ENCODE data around the gene RNF180. TPM values are rescaled to one million over a fixed set of nuclear protein-coding genes. Genes with fewer than 3 reads are reported as not detected.

Gene RNF180
- total and polyA plus RNA-seq, 10 of the 15 experiments (the other 5 are each of a cell fraction or from before 2014, with no cell fraction given): 0.16 to 1.2 (median 0.73) TPM

DNA sequence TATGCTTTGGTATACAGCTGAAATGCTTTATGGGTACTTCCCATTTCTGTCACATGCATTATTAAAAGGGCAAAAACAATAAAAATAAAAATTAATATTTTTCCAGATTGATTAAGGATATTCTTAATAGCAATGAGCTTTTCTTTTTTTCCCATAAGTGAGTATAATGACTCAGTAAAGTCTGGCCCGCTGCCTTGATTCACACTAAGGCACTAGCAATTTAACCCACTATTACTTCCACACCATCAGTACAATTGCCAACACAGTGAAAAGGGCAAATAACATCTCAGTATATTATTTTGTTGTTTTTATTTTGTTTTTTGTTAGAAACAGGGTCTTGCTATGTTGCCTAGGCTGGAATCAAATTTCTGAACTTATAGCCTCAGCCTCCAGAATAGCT lies 150.1 kb downstream of the RNF180 start:
- Histone ChIP-seq H3K4me2 (ENCODE audit: control insufficient read depth, insufficient read depth) (no peak overlapping the region), H3K27ac (ENCODE audit: control insufficient read depth, insufficient read depth) (no peak overlapping the region), H3K27me3 (replicated peaks in 1 of 2; ENCODE audit: control insufficient read depth in 2 of 2, insufficient read depth in 2 of 2, low read length in 1 of 2) (no peaks in the 10 kb centered on the region), H3K9me3 (replicated peaks; ENCODE audit: control insufficient read depth, insufficient read depth, low read length) (no peaks in the 10 kb centered on the region), H3K4me3 (no peak overlapping the region), H3K36me3 (ENCODE audit: control insufficient read depth in 2 of 2, insufficient read depth in 2 of 2, low read length in 1 of 2) (no peaks in the 10 kb centered on the region), H3K4me1 (ENCODE audit: control insufficient read depth, insufficient read depth, low read length) (no peaks in the 10 kb centered on the region), H4K20me1 (ENCODE audit: control insufficient read depth, insufficient read depth) (no peaks in the 10 kb centered on the region), H3K9ac (ENCODE audit: control insufficient read depth, insufficient read depth, low read length) (no peak overlapping the region), H3K79me2 (ENCODE audit: control insufficient read depth, insufficient read depth, low read length) (no peaks in the 10 kb centered on the region), H2AFZ (ENCODE audit: control insufficient read depth, low read depth, low read length) (no peak overlapping the region)
- BruUV-seq (replicated peaks): no TSS peak
- in situ Hi-C loops (cut with MboI): no loop called here
- ChIA-PET CTCF (interaction anchor here (0.6 to 1.3 kb wide), 2 partner anchors 8 to 161 kb away, joined by 3 to 4 read pairs; no protein-coding TSS in a partner anchor), POLR2A (interaction anchor here (0.7 kb wide), 2 partner anchors 10 to 40 kb away, joined by 3 to 4 read pairs; no protein-coding TSS in a partner anchor), SMC1A (ENCODE audit: uncharacterized antibody, unreplicated experiment) (interaction anchor here (0.6 to 1.6 kb wide), 4 partner anchors 12 to 108 kb away, joined by 3 to 5 read pairs (median 4); no protein-coding TSS in a partner anchor), RAD21 (ENCODE audit: unreplicated experiment) (interaction anchor here (1.0 to 1.7 kb wide), 3 partner anchors 11 to 296 kb away, joined by 3 to 4 read pairs (median 3); no protein-coding TSS in a partner anchor)
- FAIRE-seq (no peak), ATAC-seq (no peak), DNase-seq (ENCODE audit: low read depth, low spot score) (no peak)
- WGBS (ENCODE audit: insufficient coverage, insufficient replicate concordance, low lambda C conversion rate, missing lambda C conversion rate): 4% methylated on average over 1 of the region's 1 CpG
- intact Hi-C loops (cut with micrococcal nuclease; ENCODE audit: unreplicated experiment): no loop called here
- no peak for TF ChIP-seq HDGF (IDR thresholded peaks at IDR 0.05)
- no peak for TF ChIP-seq LARP7 (IDR thresholded peaks at IDR 0.05)
- TF ChIP-seq POLR2AphosphoS5 (IDR thresholded peaks at IDR 0.05; ENCODE audit: low read length): no peak
- TF ChIP-seq KLF5 (IDR thresholded peaks at IDR 0.05; ENCODE audit: partially characterized antibody): no peak
- TF ChIP-seq NR2C2 (IDR thresholded peaks at IDR 0.05; ENCODE audit: borderline replicate concordance, control insufficient read depth, insufficient read length, low read depth): no peak
- TF ChIP-seq GATAD2B (conservative IDR thresholded peaks at IDR 0.05; ENCODE audit: low read depth): no peak
- TF ChIP-seq, protein P1, sequence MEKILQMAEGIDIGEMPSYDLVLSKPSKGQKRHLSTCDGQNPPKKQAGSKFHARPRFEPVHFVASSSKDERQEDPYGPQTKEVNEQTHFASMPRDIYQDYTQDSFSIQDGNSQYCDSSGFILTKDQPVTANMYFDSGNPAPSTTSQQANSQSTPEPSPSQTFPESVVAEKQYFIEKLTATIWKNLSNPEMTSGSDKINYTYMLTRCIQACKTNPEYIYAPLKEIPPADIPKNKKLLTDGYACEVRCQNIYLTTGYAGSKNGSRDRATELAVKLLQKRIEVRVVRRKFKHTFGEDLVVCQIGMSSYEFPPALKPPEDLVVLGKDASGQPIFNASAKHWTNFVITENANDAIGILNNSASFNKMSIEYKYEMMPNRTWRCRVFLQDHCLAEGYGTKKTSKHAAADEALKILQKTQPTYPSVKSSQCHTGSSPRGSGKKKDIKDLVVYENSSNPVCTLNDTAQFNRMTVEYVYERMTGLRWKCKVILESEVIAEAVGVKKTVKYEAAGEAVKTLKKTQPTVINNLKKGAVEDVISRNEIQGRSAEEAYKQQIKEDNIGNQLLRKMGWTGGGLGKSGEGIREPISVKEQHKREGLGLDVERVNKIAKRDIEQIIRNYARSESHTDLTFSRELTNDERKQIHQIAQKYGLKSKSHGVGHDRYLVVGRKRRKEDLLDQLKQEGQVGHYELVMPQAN (conservative IDR thresholded peaks at IDR 0.05): no peak
- TF ChIP-seq, protein P2, sequence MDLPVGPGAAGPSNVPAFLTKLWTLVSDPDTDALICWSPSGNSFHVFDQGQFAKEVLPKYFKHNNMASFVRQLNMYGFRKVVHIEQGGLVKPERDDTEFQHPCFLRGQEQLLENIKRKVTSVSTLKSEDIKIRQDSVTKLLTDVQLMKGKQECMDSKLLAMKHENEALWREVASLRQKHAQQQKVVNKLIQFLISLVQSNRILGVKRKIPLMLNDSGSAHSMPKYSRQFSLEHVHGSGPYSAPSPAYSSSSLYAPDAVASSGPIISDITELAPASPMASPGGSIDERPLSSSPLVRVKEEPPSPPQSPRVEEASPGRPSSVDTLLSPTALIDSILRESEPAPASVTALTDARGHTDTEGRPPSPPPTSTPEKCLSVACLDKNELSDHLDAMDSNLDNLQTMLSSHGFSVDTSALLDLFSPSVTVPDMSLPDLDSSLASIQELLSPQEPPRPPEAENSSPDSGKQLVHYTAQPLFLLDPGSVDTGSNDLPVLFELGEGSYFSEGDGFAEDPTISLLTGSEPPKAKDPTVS (IDR thresholded peaks at IDR 0.05; ENCODE audit: low read depth, low read length): no peak
- TF ChIP-seq STAT1 (conservative IDR thresholded peaks at IDR 0.05): no peak
- TF ChIP-seq, protein P3, sequence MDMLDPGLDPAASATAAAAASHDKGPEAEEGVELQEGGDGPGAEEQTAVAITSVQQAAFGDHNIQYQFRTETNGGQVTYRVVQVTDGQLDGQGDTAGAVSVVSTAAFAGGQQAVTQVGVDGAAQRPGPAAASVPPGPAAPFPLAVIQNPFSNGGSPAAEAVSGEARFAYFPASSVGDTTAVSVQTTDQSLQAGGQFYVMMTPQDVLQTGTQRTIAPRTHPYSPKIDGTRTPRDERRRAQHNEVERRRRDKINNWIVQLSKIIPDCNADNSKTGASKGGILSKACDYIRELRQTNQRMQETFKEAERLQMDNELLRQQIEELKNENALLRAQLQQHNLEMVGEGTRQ (IDR thresholded peaks at IDR 0.05; ENCODE audit: borderline replicate concordance, low read depth, low read length): no peak
- no peak for TF ChIP-seq SMAD1 (IDR thresholded peaks at IDR 0.05; ENCODE audit: low read depth, partially characterized antibody)
- TF ChIP-seq, protein P4, sequence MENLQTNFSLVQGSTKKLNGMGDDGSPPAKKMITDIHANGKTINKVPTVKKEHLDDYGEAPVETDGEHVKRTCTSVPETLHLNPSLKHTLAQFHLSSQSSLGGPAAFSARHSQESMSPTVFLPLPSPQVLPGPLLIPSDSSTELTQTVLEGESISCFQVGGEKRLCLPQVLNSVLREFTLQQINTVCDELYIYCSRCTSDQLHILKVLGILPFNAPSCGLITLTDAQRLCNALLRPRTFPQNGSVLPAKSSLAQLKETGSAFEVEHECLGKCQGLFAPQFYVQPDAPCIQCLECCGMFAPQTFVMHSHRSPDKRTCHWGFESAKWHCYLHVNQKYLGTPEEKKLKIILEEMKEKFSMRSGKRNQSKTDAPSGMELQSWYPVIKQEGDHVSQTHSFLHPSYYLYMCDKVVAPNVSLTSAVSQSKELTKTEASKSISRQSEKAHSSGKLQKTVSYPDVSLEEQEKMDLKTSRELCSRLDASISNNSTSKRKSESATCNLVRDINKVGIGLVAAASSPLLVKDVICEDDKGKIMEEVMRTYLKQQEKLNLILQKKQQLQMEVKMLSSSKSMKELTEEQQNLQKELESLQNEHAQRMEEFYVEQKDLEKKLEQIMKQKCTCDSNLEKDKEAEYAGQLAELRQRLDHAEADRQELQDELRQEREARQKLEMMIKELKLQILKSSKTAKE (IDR thresholded peaks at IDR 0.05; ENCODE audit: low read depth, poor library complexity, severe bottlenecking): no peak
- TF ChIP-seq MTA2 (IDR thresholded peaks at IDR 0.05; ENCODE audit: low read depth): no peak
- no peak for TF ChIP-seq ATF7 (IDR thresholded peaks at IDR 0.05; ENCODE audit: low read depth)
- no peak for TF ChIP-seq CHD2 (IDR thresholded peaks at IDR 0.05; ENCODE audit: borderline replicate concordance, low read depth, low read length)
- TF ChIP-seq NBN (IDR thresholded peaks at IDR 0.05): no peak
- no peak for TF ChIP-seq EGR1 (IDR thresholded peaks at IDR 0.05; ENCODE audit: borderline replicate concordance in 1 of 2, low read depth in 2 of 2, low read length in 2 of 2)
- TF ChIP-seq, protein P5, sequence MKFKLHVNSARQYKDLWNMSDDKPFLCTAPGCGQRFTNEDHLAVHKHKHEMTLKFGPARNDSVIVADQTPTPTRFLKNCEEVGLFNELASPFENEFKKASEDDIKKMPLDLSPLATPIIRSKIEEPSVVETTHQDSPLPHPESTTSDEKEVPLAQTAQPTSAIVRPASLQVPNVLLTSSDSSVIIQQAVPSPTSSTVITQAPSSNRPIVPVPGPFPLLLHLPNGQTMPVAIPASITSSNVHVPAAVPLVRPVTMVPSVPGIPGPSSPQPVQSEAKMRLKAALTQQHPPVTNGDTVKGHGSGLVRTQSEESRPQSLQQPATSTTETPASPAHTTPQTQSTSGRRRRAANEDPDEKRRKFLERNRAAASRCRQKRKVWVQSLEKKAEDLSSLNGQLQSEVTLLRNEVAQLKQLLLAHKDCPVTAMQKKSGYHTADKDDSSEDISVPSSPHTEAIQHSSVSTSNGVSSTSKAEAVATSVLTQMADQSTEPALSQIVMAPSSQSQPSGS (IDR thresholded peaks at IDR 0.05; ENCODE audit: low read length): no peak
